ENCODE data around the gene CLCN7. TPM values are rescaled to one million over a fixed set of nuclear protein-coding genes. Genes with fewer than 3 reads are reported as not detected.

Gene CLCN7
- total RNA-seq, 1 experiment from 2014 or later: 32.2 TPM

- no peak overlapping the region for H3K4me3 ChIP-seq
- no peak for DNase-seq
- H3K9me3 ChIP-seq (replicated peaks): no peaks in the 10 kb centered on the region
- no peak overlapping the region for H3K27ac ChIP-seq
- H3K4me1 ChIP-seq: no peaks in the 10 kb centered on the region
- H3K36me3 ChIP-seq: no peaks in the 10 kb centered on the region; the same call in 1 of the 2 replicates
- no peaks in the 10 kb centered on the region for H3K27me3 ChIP-seq
Measured at GRCh38 chr16:1452530-1452929, 22.3 kb downstream of the CLCN7 start.

GRCh38 chr16:1451702-1452392, 23.0 kb downstream of the CLCN7 start:
- no peaks in the 10 kb centered on the region; the same call in 1 of the 2 replicates for H3K36me3 ChIP-seq
- no peak overlapping the region for H3K27ac ChIP-seq
- H3K4me3 ChIP-seq: no peak overlapping the region
- H3K9me3 ChIP-seq (replicated peaks): no peaks in the 10 kb centered on the region
- H3K4me1 ChIP-seq: no peaks in the 10 kb centered on the region
- DNase-seq: no peak
- no peaks in the 10 kb centered on the region for H3K27me3 ChIP-seq

- Histone ChIP-seq H3K27me3 (no peaks in the 10 kb centered on the region), H3K27ac (no peak overlapping the region), H3K36me3 (no peaks in the 10 kb centered on the region; the same call in 1 of the 2 replicates), H3K9me3 (replicated peaks) (no peaks in the 10 kb centered on the region), H3K4me1 (no peaks in the 10 kb centered on the region), H3K4me3 (no peak overlapping the region)
- DNase-seq: no peak
Measured at GRCh38 chr16:1450841-1451240, 24.0 kb downstream of the CLCN7 start.

- no peaks in the 10 kb centered on the region for H3K27me3 ChIP-seq
- H3K36me3 ChIP-seq: no peaks in the 10 kb centered on the region; the same call in 1 of the 2 replicates
- DNase-seq: no peak
- no peak overlapping the region for H3K27ac ChIP-seq
- H3K9me3 ChIP-seq (replicated peaks): no peaks in the 10 kb centered on the region
- no peak overlapping the region for H3K4me3 ChIP-seq
- H3K4me1 ChIP-seq: no peaks in the 10 kb centered on the region
Measured at GRCh38 chr16:1450218-1450617, 24.6 kb downstream of the CLCN7 start.

- no peaks in the 10 kb centered on the region; the same call in 1 of the 2 replicates for H3K36me3 ChIP-seq
- no peaks in the 10 kb centered on the region for H3K9me3 ChIP-seq (replicated peaks)
- no peak overlapping the region for H3K4me3 ChIP-seq
- no peaks in the 10 kb centered on the region for H3K27me3 ChIP-seq
- no peak for DNase-seq
- no peaks in the 10 kb centered on the region for H3K4me1 ChIP-seq
- H3K27ac ChIP-seq: no peak overlapping the region
Measured at GRCh38 chr16:1449201-1449788, 25.5 kb downstream of the CLCN7 start.

GRCh38 chr16:1448536-1449116, 26.2 kb downstream of the CLCN7 start:
- Histone ChIP-seq H3K27ac (no peak overlapping the region), H3K4me1 (no peaks in the 10 kb centered on the region), H3K27me3 (no peaks in the 10 kb centered on the region), H3K36me3 (no peaks in the 10 kb centered on the region; the same call in 1 of the 2 replicates), H3K4me3 (no peak overlapping the region), H3K9me3 (replicated peaks) (no peaks in the 10 kb centered on the region)
- no peak for DNase-seq

GRCh38 chr16:1447965-1448364, 26.9 kb downstream of the CLCN7 start:
- Histone ChIP-seq H3K27ac (no peak overlapping the region), H3K36me3 (no peaks in the 10 kb centered on the region), H3K4me3 (no peak overlapping the region), H3K4me1 (no peaks in the 10 kb centered on the region), H3K9me3 (replicated peaks) (no peaks in the 10 kb centered on the region), H3K27me3 (no peaks in the 10 kb centered on the region)
- DNase-seq: no peak

- no peak overlapping the region for H3K4me3 ChIP-seq
- no peaks in the 10 kb centered on the region for H3K9me3 ChIP-seq (replicated peaks)
- H3K36me3 ChIP-seq: no peaks in the 10 kb centered on the region
- no peak overlapping the region for H3K27ac ChIP-seq
- DNase-seq: no peak
- no peaks in the 10 kb centered on the region for H3K4me1 ChIP-seq
- no peaks in the 10 kb centered on the region for H3K27me3 ChIP-seq
Measured at GRCh38 chr16:1446296-1447080, 28.3 kb downstream of the CLCN7 start.

GRCh38 chr16:1445518-1446203, 29.2 kb downstream of the CLCN7 start:
- Histone ChIP-seq H3K27ac (no peak overlapping the region), H3K36me3 (no peaks in the 10 kb centered on the region), H3K9me3 (replicated peaks) (no peaks in the 10 kb centered on the region), H3K4me3 (no peak overlapping the region), H3K27me3 (no peaks in the 10 kb centered on the region), H3K4me1 (no peaks in the 10 kb centered on the region)
- DNase-seq: no peak

GRCh38 chr16:1444730-1445517, 29.9 kb downstream of the CLCN7 start:
- H3K27ac ChIP-seq: no peak overlapping the region
- no peaks in the 10 kb centered on the region for H3K27me3 ChIP-seq
- H3K9me3 ChIP-seq (replicated peaks): no peaks in the 10 kb centered on the region
- H3K36me3 ChIP-seq: no peaks in the 10 kb centered on the region
- DNase-seq: no peak
- H3K4me1 ChIP-seq: no peaks in the 10 kb centered on the region
- no peak overlapping the region for H3K4me3 ChIP-seq

GRCh38 chr16:1443980-1444729, 30.7 kb downstream of the CLCN7 start, which contains the start of gene CCDC154:
CCDC154 (minus strand) TSS chr16:1444556; CDS start chr16:1444322, 234 bp downstream.
- Histone ChIP-seq H3K36me3 (no peaks in the 10 kb centered on the region), H3K4me1 (peaks cover 6% of the 10 kb centered on the region; the same call in 1 of the 2 replicates), H3K27me3 (no peaks in the 10 kb centered on the region), H3K9me3 (replicated peaks) (no peaks in the 10 kb centered on the region), H3K4me3 (no peak within 1 kb of the TSS), H3K27ac (no peak within 1 kb of the TSS)
- no peak for DNase-seq

- Histone ChIP-seq H3K36me3 (no peaks in the 10 kb centered on the region), H3K9me3 (replicated peaks) (no peaks in the 10 kb centered on the region), H3K4me1 (peaks cover 11% of the 10 kb centered on the region; the same call in 1 of the 2 replicates), H3K27ac (no peak overlapping the region), H3K4me3 (no peak overlapping the region), H3K27me3 (no peaks in the 10 kb centered on the region)
- DNase-seq: peak in 1 of 2 experiments; percentile 12
Measured at GRCh38 chr16:1443403-1443973, 31.3 kb downstream of the CLCN7 start.

GRCh38 chr16:1442697-1443096, 32.1 kb downstream of the CLCN7 start:
- no peak for DNase-seq
- Histone ChIP-seq H3K4me1 (peaks cover 18% of the 10 kb centered on the region), H3K4me3 (no peak overlapping the region), H3K27ac (no peak overlapping the region), H3K9me3 (replicated peaks) (no peaks in the 10 kb centered on the region), H3K36me3 (no peaks in the 10 kb centered on the region), H3K27me3 (no peaks in the 10 kb centered on the region)
